Activated CD4-positive, alpha-beta T cell treated with anti-CD3 and anti-CD28 coated beads for 48 hours (primary cell): Measurements from ENCODE around the gene FAM124A.

Experiments
- DNase-seq: peaks from one replicate; pipeline ENCODE4 v3.0.0-alpha.2; 2020

The FAM124A gene

DNA sequence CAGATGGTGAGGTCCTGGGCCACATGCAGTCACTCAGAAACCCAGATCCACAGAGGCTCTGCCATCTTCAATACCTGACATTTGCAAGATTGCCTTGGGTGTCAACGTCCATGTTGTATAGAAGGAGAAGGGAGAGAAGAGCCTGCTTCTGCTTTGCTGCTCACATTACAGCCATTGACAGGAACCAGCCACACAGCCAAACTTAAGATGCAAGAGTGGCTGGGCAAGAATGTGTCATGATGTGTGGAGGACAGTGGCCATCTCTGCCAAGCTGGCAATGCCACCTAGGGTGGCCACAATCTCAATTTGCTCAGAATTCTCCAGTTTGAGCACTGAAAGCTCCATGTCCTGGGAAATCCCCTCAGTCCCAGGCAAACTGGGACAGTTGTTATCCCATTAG lies 91.4 kb downstream of the FAM124A start:
- DNase-seq, result no peak

DNA sequence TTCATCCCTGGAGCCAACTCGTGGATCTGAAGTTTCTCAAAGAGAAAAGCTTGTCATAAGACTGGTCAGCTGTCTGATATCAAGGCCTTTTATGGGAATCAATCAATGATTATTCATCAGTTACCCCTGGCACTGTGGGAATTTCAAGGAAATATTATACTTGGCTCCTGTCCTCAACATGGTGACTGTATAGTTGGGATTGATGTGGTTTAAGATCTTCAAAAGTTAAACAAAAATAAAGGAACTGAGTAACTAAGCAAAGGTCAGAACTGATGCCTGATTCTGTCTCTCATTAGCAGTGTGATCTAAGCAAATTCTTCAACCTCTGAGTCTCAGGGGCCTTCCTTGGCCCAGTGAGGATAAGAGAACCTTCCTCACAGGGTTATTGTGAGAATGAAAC lies 95.1 kb downstream of the FAM124A start:
- no peak for DNase-seq

DNA sequence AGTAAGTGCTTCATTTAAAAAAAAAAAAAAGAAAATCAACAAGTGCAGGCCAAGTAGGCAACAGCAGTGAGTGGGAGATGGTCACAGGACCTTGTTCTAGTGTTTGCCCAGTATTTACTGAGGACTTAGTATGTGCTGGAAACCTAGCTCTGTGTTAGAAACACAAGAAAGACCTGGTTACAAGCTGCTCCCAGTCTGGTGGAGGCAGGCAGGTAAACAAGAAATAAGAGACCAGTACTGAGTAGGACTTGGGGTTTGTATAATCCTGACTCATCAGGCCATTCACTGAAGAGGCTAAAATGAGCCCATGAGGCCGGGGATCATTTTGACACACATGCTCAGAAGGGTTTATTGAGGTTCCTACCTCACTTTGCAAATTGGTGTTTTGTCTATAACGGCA lies 95.8 kb downstream of the FAM124A start:
- DNase-seq, result no peak

DNA sequence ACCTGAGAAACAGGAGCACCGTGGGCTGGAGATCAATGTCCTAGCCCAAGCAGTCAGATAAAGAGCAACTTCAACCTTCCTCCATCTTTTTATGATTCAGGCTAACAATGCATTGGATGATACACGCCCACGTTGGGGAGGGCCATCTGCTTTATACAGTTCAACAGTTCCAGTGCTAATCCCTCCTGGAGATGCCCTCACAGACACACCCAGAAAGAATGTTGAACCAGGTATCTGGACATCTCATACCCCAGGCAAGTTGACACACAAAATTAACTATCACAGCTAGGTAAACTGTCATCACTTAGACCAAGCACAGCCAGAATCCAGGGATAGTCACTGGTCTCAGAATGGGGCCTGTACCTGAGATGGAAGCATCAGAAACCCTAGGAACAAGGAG lies 96.7 kb downstream of the FAM124A start:
- no peak for DNase-seq

DNA sequence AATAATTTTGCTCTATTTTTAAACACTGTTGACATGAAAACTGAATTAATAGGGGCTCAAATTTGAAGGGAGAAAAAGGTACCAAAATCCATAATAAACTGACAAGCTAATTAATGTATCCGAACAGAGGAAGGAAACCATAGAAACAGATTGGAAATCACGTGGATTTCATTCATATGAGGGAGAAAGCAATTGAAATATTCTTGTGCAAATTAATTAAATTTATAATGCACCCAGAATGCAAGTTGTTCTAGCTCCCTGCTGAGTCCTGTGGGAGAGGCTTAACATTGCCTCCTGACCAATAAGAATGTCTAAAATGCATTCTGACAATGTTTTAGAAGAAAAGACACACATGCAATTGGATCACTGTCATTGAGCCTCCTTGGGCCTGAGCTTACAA lies 99.6 kb downstream of the FAM124A start:
- no peak for DNase-seq

DNA sequence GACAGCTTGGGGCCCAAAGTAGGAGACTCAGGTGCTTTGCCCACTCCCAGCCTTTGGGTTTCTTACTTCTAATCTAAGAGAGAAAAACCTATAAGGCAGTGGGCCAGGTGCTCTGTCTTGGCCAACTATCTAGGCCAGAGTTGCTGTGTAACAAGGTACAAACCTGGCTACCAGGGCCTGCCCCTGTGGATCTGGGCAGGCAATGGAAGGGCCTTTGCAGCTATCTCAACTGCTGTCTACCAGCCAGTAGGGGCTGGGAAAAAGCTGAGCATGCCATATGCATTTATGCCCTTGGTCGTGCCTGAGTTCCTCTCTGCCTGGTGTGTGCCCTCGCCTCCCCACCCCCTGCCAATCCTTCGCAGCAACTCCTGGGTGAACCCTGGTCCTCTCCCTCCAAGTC lies 100.6 kb downstream of the FAM124A start:
- DNase-seq, result no peak

DNA sequence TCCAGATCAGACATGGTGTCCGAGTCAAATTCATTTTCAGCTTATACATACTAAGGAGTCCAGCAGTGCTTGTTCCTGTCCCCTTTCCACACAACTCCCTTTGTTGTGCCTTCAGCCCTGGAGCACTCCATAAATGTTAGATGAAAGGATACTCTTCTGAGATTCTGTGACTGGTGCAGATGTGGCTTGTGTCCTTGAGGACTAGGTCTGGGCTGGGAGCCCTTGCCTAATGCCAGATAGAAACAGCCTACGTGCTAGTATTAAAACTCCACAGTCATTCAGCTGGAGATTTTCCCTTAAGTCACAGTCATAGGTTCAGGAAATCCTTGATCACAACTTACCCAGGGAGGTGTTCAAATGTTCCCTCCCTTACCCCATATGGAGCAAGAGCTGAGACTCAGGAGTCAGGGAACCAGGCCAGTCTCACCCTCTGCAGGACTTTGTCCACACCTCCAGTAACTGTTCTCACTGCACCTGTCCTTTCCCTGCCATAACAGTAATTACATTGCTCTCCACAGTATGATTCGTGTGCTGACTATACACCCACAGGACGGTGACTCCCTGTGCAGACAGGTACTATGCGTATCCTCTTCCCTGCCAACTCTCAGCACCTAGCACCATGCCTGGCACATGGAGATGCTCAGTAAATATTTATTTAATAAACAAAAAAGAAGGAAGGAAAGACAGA lies 101.8 kb downstream of the FAM124A start:
- no peak for DNase-seq

DNA sequence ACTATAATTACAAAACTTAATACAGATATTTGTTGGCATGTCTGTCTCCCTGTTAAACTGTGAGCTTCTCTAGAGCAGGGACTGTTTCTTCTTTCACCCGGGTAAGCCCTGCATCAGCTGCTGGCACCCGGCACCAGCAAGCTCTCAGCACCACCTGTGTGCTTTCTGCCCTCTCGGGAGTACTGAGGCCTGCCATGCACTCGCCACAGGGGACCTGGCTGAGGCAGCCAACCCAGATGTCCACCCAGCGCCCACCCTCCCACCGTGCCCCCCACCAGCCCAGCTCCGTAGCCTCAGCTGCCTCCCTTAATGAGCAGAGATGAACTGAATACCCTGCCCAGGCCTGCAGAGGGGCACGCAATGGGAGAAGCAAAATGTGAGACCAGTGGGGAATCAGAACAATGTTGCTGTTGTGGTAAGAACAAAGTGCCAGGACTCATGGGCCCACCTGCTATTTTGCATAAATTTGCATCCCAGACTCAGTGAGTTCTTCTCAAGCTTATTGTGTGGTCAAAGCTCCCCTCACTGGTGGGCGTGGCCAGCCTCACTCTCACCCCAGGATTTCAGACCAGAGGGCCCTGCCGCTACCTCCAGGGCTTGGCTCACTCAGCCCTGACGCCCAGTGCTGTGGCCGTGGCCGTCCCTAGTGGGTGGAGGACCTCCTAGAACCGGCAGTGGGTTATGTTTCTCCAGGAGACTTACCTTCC lies 102.7 kb downstream of the FAM124A start:
- DNase-seq, result no peak

DNA sequence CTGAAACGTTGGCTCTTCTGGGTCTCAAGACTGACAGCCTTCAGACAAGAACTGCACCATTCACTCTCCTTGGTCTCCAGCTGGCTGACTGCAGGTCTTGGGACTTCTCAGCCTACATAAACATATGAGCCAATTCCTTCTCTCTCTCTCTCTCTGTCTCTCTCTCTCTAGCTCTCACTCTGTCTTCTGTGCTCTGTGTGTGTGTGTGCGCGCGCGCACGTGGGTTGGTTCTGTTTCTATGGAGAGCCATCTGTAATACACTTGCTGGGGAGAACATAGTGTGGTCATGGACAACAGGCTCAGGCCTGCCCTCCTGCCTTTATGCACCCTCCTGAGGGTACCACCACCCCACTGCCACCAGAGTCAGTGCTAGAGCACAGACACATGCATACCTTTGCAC lies 103.6 kb downstream of the FAM124A start:
- no peak for DNase-seq

DNA sequence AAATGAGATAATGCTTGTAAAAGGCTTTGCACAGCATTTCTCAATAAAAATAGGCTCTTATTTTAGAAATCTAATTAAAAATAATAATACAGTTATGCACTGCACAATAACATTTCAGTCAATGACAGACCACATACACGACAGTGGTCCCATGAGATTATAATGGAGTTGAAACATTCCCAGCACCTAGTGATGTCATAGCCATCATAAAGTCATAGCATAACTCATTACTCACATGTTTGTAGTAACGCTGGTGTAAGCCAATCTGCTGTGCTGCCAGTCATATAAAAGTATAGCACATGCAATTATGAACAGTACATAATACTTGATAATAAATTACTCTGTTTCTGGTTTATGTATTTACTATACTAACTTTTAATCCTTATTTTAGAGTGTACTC lies 104.6 kb downstream of the FAM124A start:
- no peak for DNase-seq

DNA sequence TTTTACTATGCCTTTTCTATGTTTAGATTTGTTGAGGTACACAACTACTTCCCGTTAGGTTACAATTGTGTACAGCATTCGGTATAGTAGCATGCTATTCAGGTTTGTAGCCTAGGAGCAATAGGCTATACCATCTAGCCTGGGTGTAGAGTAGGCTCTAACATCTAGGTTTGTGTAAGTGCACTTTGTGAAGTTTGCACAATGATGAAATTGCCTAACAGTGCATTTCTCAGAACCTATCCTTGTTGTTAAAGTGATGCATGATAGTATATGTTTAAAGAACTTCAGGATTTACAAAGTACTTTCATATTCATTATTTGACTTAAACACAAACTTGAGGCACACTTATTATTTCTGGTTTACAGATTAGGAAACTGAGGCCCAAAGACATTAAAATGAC lies 105.8 kb downstream of the FAM124A start:
- no peak for DNase-seq

DNA sequence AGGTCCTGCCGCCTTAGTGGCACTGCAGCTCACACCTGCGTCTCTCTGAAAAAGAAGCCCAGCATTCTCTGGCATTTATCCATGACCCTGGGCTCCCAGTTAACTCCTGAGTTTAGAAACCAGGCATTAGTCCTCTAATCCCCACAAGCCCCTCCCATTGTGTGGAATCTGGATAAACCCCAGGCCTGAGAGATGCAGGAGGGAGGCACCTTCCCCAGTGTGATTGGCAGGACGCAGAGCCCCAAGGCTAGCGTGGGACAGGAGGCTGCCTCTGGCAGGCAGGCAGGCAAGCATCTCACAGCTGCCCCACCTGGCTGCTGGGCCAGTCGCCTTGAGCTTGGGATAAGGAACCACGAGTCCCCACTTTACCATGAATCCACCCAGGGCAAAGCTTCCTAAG lies 106.3 kb downstream of the FAM124A start:
- DNase-seq, result no peak

DNA sequence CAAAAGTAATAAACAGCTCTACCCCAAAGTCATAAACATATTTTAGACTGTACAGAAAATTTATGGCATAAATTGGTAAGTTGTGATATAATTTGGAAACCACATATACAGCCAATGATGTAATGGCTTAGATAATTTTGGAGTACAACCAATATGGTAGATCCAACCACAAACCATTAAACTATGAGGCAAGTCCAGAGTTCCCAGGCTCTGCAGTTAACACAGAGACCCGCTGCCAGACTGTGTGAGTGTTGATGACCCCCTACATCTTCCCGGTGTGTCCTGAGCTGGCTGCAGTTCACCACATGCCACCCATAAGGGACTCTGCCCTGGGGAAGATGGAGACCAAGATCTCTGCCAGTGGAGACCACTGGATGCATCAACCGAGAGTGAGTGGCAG lies 107.4 kb downstream of the FAM124A start:
- no peak for DNase-seq

DNA sequence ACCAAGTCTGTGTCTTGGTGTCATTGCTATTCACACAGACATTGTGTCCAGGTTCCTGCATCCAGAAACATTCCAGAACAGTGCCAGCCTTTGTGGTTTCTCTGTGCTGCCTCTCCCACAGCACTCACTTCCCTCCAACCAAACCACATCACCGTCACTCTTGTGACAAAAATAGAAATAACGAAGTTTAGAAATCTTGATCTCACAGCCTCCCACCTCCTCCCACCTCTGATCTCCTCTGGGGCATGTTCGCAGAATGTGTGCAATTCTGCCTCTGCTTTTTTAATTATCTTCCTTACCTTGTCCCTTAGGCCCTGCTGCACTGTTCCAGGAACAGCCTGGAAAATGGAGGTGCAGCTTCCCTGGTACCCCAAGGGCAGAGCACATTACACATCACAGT lies 108.6 kb downstream of the FAM124A start:
- DNase-seq, result no peak

DNA sequence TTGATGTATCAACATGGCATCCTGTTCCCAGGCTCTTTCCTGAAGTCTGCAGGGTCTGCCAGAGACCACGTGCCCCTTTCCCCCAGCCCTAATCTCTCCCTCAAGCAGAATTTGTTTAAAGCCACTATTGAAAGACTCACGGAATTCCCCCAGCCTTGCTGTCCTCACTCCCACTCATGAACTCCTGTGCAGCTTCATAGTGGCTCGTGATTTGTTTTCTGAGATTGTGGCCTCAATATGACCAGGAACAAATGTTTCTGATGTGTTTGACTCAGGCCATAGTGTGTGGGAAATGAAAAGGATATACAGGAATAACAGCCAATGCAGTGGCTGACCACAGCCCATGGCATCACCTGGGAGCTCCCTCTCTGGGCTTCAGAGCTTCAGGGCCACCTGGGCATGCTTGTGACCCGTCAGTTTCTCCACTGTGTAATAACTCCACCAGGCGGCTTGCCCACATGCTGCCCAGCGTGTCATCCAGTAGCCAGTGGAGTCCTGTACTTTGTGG lies 109.2 kb downstream of the FAM124A start:
- no peak for DNase-seq

DNA sequence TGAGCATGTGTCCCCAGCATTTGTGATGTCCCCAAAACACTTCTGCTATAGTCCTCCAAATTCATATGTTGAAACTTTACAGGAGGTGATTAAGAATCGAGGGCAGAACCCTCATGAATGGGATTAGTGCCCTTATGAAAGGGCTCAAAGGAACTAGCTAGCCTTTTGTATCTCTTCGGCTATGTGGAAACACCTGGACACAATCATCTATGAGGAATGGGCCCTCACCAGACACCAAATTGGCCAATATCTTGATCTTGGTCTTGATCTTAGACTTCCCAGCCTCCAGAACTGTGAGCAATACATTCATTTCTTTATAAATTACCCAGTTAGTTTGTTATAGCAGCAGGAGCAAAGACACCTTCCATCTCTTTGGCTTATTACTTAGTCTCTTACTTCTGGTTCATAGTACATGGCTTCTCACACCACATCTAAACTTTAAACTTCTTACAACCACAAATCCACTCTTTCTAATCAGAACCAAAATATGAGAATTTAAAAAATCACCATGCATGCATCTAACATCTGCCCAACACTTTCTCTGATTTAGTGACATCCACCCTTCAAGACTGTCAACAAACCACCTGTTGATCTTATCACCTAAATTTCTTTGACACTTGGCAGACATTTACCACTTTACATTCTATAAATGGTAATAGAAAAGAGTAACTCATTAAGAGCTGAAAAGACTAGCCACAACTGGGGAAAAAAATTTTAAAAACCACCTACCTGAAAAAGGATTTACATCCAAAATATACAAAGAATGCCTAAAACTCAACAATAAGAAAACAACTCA lies 110.6 kb downstream of the FAM124A start:
- DNase-seq, result no peak

DNA sequence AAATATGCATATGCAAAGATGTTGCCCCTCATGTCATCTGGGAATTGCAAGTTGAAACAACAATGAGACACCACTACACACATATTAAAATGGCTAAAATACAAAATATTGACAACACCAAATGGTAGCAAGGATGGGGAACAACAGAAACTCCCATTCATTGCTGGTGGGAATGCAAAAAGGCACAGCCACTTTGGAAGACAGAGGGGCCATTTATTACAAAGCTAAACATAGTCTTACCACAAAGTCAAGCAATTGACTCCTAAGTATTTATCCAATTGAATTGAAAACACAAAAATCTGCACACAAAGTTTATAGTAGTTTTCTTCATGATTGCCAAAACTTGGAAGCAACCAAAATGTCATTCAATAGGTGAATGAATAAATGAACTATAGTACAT lies 111.2 kb downstream of the FAM124A start:
- DNase-seq, result no peak

DNA sequence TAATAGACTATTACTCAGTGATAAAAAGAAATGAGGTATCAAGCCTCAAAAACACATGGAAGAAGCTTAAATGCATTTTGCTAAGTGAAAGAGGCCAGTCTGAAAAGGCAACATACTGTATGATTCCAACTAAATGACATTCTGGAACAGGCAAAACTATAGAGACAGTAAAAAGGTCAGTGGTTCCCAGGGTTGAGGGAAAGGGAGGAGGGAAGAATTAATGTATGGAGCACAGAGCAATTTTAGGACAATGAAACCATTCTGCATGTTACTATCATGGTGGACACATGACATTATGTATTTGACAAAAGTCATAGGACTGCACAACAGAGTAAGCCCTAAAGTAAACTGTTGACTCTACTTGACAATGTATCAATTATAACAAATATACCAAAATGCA lies 111.6 kb downstream of the FAM124A start:
- no peak for DNase-seq
